Measurements from ENCODE around the gene SORCS2.
A peak's percentile ranks its signal among the peaks of the same experiment; 100 is the strongest.
"Not testable (repeated sequence)": the region's sequence is repeated elsewhere in the genome, so short reads cannot be mapped to it uniquely, and the experiment has no call there.

SORCS2 gene

DNA sequence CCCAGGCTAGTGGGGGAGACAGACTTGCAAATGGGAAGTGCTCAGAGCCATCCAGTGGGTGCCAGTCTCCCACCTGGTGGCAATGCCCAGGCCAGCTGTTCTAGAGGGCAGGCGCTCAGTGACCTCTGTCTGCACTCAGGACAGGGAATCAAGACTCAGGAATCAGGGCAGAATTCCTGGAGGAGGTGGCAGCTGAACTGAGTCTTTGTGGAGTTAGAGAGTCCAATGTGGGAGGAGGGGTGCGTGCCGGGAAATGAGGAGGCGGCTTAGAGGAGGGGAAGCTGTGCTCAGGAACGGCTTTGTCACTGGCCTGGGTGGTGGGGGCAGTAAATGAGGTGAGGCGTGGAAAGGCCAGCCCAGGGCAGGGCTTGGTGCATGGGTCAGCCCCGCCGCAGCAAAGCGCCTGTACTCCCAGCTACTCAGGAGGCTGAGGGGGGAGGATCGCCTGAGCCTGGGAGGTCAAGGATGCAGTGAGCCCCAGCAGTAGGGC lies 31.3 kb upstream of the SORCS2 start:
- no peak for DNase-seq

DNA sequence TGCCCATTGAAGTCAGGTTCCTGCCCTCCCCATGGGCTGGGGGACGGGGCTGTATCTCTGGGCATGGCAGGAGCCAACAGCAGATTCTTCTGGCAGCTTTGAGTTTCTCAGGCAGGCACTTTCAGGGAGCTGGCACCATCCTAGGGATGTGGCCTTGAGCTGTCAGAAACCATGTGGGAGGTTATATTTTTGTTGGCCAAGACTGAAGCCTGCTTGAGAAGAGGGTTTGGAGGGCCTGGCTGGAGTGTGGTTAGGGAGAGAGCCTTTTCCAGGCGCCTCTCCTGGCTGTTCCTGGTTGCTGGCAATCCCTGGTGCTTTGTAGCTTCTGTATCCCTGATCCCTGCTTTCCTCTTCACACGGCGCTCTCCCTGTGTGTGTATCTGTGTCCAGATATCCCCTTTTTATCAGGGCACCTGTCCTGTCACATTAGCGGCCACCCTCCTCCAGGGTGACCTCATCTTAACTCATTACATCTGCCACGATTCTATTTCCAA lies 30.6 kb upstream of the SORCS2 start:
- no peak for DNase-seq

DNA sequence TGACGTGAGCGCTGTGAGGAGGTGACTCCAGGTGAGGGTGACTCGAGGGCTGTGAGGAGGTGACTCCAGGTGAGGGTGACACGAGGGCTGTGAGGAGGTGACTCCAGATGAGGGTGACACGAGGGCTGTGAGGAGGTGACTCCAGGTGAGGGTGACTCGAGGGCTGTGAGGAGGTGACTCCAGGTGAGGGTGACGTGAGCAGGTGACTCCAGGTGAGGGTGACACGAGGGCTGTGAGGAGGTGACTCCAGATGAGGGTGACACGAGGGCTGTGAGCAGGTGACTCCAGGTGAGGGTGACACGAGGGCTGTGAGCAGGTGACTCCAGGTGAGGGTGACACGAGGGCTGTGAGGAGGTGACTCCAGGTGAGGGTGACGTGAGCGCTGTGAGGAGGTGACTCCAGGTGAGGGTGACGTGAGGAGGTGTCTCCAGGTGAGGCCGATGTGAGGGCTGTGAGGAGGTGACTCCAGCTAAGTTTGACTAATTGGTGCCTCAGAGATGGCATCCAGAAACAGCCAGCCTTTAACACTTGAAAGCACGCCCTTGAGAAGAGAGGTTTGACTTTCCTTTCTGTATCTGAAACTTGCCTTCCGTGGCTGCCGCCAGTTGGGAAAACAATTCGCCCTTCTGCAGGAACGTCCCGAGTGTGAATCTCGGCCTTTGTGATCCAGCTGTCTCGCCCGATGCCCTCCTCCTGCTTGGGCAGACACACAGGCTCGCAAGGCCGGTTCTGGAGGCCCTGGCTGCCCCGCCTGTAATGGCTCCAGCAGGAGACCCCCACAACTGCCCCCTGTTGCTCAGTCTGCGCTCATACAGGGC lies 27.1 kb upstream of the SORCS2 start:
- not testable (repeated sequence) for DNase-seq

DNA sequence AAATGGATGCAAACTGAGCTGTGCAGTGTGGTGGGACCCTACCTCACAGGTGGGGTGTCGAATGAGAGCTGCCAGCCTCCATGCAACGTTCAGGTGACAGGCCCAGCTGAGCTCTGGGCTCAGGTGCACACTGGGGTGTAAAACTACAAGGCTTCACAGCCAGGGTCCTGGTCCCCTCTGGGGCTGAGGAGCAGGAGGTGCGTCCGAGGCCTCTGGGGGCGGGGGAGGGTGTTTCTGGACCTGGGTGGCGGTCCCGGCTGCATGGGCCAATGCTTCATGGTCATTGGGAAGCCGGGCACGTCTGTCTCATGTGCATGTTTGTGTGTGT lies 26.5 kb upstream of the SORCS2 start:
- DNase-seq, result no peak

DNA sequence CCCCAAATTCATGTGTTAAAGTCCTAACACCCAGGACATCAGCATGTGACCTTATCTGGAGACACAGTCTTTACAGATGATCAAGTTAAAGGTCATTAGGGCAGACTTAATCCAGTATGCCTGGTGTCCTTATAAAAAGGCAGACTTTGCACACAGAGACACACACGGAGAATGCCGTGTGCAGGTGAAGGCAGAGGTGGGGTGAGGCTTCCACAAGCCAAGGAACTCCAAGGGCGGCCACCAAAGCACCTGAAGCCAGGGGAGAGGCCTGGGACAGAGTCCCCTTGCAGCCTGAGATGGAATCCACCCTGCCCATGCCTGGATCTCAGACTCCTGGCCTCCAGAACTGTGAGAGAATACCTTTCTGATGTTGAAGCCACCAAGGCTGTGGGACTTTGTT lies 26.1 kb upstream of the SORCS2 start:
- DNase-seq, result no peak

DNA sequence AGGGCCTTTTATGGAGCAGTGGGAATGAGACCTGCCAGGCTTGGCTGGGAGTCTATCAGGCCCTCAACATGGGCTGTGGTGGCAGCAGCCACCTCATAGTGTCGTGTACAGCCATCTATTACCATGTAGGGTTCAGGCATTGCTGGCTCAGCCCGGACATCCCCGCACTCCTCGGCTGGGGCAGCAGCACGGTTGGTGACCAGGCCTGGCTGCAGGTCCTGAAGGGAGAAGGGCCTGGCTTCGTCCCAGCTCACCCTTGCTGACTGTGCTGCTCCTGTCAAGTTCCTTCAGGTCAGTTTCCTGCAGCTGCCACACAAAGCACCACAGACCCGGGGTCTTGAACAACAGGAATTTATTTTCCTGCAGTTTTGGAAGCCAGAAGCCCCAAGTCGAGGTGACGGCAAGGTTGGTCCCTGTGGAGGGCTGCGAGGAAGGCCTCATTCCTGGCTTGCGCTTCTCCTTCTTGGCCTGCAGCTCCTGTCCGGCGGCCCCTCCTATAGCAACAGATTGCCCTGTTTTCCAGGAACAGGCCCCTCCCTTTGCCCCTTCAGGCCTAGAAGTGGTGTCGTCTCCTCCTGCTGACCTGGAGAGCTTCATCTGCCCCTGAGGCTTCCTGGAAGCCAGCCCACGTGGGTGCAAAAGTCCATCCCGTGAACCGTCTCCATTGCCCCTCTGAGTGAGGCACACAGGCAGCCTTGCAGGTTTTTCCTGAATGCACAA lies 25.2 kb upstream of the SORCS2 start:
- no peak for DNase-seq

DNA sequence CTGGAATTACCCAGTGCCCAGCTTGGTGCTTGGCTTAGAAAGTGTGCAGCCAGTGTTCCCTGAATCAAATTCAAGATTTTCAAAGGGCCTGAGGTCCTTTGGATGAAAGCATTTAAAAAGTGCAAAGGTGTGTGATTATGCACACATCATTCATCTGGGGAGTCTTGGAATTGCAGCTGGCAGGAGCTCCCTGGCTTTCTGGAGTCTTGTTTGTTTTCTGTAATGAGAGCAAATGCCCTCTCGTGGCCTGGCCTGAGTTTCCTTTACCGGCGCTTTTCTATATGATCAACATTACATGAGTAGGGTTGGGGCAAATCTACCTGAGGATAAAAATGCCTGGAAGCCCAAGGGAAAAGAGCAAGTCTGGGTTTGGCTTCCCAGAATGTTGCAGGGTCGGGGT lies 24.6 kb upstream of the SORCS2 start:
- DNase-seq, result no peak

DNA sequence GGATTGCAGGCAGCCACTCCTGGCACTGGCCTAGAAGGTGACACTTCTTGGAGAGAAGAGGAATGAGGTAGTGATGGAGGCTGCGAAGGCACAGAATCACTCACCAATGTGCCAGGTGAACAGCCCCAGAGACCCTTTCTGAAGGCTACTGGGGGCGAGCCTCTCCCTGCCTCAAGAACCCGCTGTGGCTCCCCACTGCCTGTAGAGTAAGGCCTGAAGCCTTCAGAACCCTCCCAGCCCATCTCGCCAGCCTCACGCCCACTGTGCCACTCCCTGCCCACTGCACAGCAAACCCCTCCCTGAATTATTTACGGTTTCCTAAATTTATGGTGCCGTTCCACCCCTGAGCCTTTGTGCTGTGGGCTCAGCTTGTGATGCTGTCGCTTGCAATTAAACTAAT lies 24.2 kb upstream of the SORCS2 start:
- DNase-seq, result no peak

DNA sequence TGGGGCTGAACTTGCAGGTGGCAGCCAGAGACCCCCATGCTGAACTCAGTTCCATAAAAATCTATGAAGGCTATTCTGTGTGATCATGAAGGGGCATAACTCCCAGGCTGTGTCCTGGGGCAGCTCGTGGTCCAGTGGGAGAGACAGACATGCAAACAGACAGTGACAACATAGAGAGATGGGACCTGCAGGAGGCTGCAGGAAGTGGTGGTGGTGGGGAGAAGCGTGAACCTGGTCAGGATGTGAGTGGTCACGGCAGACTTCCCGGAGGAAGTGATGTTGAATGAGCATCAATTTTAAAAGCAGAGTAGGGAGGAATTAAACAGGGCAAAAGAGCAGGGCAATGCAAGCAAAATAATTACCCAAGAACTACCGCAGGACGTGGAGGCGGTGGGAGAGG lies 23.2 kb upstream of the SORCS2 start:
- DNase-seq, result peak; percentile 49

DNA sequence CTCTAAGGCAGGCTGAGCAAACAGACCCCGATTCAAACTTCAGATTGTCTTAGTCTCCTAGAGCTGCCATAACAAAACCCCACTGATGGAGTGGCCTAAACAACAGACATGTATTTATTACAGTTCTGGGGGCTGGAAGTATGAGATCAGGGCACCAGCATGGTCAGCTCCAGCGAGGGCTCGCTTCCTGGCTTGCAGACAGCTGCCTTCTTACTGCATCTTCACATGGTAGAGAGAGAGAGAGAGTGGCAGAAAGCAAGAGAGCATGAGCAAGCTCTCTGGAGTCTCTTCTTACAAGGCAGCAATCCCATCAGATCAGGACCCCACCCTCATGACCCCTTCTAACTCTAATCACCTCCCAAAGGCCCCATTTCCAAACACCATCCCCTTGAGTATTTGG lies 22.3 kb upstream of the SORCS2 start:
- DNase-seq, result no peak

DNA sequence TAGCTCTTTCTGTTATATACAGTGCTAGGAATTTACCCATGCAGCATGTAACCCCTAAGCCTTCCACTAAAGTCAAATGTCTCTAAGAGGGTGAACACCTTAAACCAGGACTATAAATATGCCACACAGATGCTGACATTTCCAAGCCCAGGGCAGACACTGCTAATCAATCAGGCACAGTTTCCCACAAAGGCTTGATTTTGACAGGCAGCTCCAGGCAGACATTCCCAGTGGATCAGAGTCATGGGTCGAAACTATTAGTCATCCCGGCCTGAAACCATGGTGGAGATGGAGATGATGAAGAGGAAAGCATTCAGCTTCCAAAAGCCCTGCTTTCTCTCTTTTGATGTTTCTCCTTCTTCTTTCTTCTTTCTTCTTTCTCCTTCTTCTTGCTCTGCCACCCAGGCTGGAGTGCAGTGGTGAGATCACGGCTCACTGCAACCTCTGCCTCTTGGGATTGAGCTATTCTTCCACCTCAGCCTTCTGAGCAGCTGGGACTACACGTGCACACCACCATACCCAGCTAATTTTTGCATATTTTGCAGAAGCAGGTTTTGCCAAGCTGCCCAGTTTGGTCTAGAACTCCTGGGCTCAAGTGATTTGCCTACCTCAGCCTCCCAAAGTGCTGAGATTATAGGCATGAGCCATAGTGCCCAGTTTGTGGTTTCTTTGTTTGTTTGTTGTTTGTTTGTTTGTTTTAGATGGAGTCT lies 21.0 kb upstream of the SORCS2 start:
- DNase-seq, result no peak

DNA sequence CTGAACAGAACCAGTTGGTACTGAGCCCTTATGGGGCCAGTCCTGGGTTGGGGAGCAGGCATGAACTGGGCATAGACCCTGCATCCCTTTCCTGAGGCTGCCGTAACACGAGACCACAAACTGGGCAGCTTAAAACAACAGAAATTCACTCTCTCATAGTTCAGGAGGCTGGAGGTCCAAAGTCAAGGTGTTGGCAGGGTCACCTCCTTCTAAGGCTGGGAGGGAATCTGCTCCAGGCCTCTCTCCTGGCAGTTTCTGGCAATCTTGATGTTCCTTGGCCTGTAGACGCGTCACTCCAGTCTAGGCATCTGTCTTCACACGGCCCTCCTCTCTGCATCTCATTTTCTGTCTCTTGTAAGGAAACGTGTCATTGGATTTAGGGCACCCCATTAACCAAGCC lies 19.8 kb upstream of the SORCS2 start:
- DNase-seq, result no peak

DNA sequence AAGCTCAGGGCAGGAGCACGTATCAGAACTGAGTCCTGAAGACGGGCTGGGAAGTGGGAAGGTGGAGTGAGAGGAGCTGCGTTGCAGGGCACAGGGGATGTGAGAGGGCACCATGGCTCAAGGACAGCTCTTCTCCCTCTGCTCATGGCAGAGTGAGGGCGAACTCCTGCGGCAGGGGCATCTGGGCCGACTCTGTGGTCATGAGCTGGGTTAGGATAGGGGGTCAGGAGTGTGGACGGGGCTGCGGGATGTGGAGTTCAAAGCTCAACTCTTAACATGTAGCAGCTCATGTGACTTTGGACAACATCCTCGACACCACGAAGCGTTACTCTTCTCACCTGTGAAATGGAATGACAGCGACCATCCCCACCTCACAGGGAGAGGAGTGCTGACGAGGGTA lies 19.4 kb upstream of the SORCS2 start:
- DNase-seq, result no peak

DNA sequence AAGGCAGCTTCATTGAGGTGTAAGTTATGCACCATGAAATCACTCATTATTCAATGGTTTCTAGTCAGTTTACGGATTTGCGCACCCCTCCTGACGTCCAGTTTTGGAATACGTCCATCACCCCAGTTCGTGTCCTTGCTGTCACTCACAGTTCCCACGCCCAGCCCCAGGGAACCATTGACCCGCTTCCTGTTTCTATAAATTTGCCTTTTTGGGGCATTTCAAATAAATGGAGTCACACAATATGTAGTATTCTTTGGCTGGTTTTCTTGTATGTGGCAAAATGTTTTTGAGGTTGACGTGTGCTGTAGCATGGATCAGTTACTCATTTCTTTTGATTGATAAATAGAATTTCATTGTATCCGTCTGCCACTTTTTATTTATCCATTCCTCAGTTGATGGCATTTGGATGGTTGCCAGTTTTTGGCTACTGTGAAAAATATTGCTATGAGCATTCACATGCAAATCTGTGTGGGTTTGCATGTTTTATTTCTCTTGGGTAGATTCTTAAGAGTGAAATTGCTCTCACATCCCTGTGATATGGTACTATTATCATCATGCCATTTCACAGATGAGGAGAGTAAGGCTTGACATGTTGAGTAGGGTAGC lies 18.4 kb upstream of the SORCS2 start:
- DNase-seq, result no peak

DNA sequence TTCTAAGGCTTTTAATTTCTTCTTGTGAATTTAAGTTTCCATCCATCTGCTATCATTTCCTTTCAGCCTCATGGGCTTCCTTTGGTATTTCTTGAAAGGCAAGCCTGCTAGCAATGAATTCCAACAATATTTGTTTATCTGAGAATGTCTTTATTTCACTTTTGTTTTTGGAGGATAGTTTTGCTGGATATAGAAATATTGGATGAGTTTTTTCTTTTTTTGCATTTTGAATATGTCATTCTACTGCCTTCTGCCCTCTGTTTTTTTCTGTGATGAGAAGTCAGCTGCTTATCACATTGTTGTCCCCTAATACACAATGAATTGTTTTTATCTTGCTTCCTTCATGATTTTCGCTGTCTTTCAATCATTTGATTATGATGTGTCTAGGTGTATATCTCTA lies 13.2 kb upstream of the SORCS2 start:
- DNase-seq, result no peak

DNA sequence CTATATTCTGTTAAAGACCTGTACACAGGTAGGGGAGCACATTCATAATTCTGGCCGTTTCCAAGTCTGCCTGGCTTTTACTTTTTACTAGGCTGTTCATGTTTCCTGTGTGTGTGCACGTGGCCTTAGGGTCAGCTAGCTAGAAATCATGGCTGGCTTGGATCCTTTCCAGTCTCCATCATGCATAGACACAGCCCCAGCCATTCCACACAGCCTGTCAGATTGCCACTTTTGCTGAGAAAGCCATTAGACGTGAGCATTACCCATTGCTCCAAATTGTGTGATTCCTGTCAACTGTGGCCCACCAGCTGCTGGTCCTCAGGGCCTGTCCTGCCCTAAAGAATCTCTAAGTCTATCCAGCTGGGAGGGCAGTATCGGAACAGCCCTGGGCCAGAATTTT lies 11.4 kb upstream of the SORCS2 start:
- DNase-seq, result no peak

DNA sequence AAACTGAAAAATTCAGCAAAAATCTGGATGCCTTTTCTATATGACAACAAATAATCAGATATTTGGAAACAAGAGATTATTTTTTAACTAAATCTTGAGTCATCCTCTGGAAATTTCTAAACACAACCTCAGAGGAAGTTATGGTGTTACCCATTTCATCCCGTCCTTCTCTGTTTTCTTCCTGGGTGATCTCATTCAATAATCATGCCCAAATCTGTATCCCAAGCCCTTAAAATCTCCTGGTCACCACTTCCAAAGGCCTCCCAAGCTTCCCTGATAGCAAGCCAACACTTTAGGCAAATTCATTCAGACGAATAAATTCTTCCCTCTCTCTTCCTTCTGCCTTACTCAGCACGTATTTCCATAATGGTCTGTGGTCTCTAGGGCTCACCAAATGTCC lies 9.7 kb upstream of the SORCS2 start:
- no peak for DNase-seq

DNA sequence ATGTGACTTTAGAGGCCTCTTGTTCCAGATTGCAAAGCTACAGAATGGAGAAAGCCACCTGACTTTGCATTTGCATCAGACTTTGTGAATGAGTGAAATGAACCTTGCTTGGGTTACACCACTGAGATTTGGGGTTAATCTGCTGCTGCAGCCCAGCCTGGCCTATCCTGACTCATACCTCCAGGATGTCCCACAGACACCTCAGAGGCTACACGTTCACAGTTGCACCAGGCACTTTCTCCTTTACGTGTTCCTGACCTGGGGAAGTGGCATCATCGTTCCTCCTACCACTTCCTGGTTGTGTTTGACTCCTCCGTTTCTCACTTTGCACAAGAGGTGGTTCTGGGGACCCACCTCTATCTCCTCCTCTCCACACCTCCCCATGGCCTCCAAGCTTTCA lies 9.2 kb upstream of the SORCS2 start:
- DNase-seq, result no peak

DNA sequence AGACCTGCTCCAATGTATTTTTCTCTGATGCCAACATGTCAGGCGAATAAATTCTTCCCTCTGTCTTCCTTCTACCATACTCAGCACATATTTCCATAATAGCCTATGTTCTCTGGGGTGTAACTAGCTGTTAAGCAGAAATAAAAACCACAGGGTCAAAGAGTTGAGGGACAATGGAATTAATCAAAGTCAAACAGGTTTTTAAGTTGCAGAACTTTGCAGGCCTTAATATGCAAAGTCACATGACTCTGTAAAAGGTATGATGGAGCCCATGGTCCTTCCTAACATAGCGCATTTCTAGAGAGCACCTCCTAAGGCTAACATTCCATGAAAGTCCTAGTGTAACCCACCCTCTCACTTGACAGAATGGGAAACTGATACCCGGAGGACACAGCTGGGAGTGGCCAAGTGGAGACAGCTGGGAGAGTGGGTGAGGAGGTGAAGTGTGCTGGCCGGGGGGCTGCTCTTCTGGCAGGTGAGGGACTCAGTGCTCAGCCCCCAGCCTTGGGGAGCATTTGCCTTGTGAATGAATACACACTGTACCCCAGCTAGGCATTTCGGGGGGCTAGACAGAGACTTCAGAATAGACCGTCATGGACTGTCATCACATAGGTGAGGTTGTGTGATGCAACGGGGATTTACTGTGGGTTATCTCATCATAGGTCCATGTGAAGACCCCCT lies 8.4 kb upstream of the SORCS2 start:
- DNase-seq, result no peak

DNA sequence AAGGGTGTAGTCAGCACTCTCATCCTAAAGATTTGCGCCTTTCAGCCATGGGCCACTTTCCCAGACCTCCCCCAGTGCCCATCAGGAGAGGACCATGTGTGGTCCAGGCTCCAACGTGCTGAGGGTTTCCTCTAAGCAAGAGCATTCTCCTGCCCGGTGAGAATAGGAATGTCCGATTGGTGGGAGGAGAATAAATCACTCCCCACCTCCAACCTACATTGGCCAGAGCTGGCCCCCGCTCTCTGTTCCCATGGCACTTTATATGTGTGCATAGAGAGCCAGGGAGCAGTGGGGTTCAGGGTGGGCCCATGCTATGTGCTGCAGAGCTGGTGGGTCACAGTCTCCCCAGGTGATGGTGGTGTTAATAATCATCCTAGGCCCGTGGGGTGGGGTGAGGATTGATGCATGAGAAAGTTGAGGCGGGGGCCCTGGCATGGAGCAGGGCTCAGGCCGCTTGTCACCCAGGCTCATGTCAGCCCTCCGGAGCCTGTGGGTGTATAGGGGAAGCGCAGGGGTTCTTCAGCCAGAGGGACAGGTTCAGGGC lies 6.8 kb upstream of the SORCS2 start:
- DNase-seq, result no peak

DNA sequence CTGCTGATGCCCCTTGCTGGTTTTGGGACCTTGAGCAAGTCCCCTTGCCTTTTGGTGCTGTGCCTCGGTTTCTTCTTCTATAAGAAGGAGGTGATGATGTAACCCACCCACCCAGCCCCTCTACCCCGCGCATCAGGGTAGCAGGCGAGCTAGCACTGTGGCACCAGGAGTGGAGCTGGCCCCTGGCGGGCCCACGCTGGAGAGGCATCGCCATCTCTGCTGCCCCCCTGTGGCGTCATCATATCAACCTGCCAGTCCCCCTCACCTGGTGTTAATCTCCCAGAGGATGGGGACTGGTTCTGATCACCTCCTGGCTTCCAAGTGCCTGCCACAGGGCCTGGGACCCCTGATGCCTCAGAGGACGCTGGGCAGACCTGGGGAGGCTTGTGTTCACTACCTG lies 6.3 kb upstream of the SORCS2 start:
- DNase-seq, result no peak

DNA sequence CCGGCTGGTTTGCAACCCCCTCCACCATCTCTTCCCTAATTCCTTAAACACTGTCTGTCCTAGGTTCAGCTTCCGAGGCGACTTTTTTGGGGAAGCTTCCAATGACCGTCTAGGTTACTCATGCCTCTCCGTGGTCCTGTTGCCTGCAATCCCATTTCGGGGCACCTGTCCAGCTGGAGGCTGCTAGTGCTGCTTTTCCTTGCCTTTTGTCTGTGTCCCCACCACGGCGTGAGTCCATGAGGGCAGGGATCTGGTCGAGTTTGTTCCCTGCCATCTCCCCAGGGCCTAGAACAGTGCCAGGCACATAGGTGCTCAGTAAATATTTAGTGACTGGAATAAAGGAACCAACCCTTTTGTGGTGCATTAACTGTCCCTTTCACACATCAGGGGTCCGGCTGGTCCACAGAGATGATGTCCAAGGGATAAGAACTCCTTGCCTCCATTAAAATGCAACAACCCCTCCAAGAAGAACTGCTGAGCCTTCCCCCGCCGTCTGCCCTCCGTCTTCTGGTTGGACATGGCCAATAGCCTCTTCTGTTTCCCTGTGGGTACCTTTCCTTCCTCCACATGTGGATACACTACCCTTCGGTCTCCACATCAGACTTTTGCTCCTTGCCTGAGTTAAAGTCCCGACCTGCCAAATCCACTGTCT lies 5.7 kb upstream of the SORCS2 start:
- no peak for DNase-seq

All from GDM1 (cell line).